ENCODE data around the gene UBL4B.
"Not testable (repeated sequence)": the region's sequence is repeated elsewhere in the genome, so short reads cannot be mapped to it uniquely, and the experiment has no call there.

Gene UBL4B

GRCh38 chr1:110076789-110077500 is 35.3 kb upstream of the UBL4B start:
- Mint-ChIP-seq H3K9me3 (no peaks in the 10 kb centered on the region), H3K36me3 (ENCODE audit: insufficient read depth) (no peaks in the 10 kb centered on the region), H3K4me3 (no peak overlapping the region), H3K4me1 (ENCODE audit: low read depth in 2 of 2) (no peaks in the 10 kb centered on the region), H3K27me3 (peaks cover 34 to 88% of the 10 kb centered on the region in 2 donors), H3K27ac (no peak overlapping the region)
- no peak for ATAC-seq (replicated peaks)
- no peak for DNase-seq

- Mint-ChIP-seq H3K27me3 (peaks cover 45 to 86% of the 10 kb centered on the region in 2 donors), H3K4me1 (ENCODE audit: low read depth in 2 of 2) (peaks cover 10 to 12% of the 10 kb centered on the region in 2 donors)
- DNase-seq; ATAC-seq (replicated peaks); H3K27ac Mint-ChIP-seq; H3K36me3 Mint-ChIP-seq (ENCODE audit: insufficient read depth); H3K4me3 Mint-ChIP-seq; H3K9me3 Mint-ChIP-seq: not testable (repeated sequence)
Observed at GRCh38 chr1:110079995-110080394, 32.2 kb upstream of the UBL4B start.

GRCh38 chr1:110081061-110081460 is 31.2 kb upstream of the UBL4B start:
- Mint-ChIP-seq H3K27me3 (peaks cover 54 to 88% of the 10 kb centered on the region in 2 donors), H3K36me3 (ENCODE audit: insufficient read depth) (no peaks in the 10 kb centered on the region), H3K4me3 (no peak overlapping the region), H3K27ac (no peak overlapping the region), H3K9me3 (no peaks in the 10 kb centered on the region), H3K4me1 (ENCODE audit: low read depth in 2 of 2) (peaks cover 10 to 12% of the 10 kb centered on the region in 2 donors)
- DNase-seq = no peak
- ATAC-seq (replicated peaks) = no peak

DNA sequence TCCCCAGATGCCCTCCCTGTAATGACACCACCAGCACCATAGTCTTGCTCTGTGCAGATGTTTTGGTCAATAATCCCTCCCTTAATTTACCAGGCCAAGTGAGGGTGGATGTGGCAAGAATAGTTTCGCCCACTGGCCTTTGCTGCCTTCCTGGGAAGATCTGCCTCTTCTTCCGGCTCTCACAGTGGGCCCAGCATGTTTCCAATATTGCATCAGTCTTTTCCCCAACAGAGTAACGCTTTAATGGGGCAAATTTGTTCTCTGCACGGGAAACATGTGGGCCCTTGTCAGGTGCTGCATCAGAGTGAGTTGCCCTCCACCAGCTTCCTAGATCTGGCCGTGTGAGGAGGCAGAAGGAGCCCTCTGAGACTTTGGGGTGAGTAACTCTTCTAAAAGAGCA is 29.8 kb upstream of the UBL4B start:
- H3K27ac Mint-ChIP-seq = no peak overlapping the region
- ATAC-seq (replicated peaks) = no peak
- H3K9me3 Mint-ChIP-seq = no peaks in the 10 kb centered on the region
- peak overlapping the region in 1 of 2 donors; percentile 83 for H3K4me3 Mint-ChIP-seq
- peaks cover 10 to 12% of the 10 kb centered on the region in 2 donors for H3K4me1 Mint-ChIP-seq (ENCODE audit: low read depth in 2 of 2)
- no peak for DNase-seq
- no peaks in the 10 kb centered on the region for H3K36me3 Mint-ChIP-seq (ENCODE audit: insufficient read depth)
- H3K27me3 Mint-ChIP-seq = peaks cover 58 to 85% of the 10 kb centered on the region in 2 donors

DNA sequence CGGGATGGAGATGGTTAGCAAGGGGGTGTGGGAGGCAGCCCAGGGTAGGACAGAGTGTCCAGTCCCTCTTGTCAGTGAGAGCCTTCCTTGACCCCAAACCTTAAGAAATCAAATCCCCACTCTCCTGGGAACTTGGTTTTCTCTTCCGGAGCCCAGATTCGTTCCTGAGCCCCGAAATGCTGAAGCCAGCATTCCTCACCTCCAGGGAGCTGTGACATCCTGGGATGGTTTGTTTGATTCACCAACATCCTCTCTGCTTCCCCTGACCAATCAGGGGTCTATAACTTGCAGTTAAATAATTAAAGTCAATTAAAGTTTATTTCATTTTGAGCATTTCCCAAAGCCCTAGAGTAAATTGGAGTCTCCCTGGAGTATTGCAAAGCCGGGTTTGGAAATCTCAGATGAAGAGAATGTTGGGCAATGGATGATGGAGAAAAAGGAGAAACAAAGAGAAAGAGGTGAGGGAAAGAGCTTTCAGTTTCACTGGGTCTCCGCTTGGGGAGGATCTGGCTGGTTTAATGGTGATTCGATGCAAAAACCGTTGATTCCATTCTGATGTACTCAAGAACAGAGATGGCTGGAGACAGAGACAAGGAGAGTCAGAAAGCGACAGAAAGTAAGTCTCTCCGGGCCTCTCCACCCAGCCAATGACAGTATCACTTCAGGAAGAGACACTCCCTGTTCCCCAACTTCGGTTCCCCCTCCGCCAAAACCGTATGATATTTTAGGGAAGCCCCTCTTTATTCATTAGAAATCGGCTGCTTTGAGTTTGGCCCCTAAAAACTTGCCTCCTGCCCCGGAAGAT is 29.0 kb upstream of the UBL4B start:
- no peaks in the 10 kb centered on the region for H3K9me3 Mint-ChIP-seq
- DNase-seq = no peak
- H3K4me3 Mint-ChIP-seq = peak overlapping the region; percentile 83
- ATAC-seq (replicated peaks) = peak; percentile 13
- H3K36me3 Mint-ChIP-seq (ENCODE audit: insufficient read depth) = no peaks in the 10 kb centered on the region
- peaks cover 64 to 90% of the 10 kb centered on the region in 2 donors for H3K27me3 Mint-ChIP-seq
- peak overlapping the region in 1 of 2 donors; percentile 33 for H3K27ac Mint-ChIP-seq
- peaks cover 10 to 15% of the 10 kb centered on the region in 2 donors for H3K4me1 Mint-ChIP-seq (ENCODE audit: low read depth in 2 of 2)

DNA sequence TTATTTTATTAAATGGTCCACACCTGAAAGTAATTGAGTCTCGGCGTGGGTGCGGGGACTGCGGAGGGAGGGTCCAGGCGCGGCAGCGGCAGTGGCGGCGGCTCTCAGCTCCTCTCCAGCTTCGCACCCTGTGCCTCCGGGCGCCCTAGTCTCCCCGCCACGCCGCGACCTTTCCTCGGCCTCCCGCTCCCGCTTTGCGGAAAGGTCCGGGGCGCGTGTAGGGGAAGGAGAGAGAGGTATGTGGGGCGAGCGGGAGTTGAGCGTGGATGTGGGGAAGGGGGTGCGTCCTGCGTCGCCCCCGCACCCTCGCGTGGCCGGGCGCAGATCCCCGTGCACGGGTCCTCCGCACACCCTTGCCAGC is 28.4 kb upstream of the UBL4B start:
- no peaks in the 10 kb centered on the region for H3K36me3 Mint-ChIP-seq (ENCODE audit: insufficient read depth)
- H3K27ac Mint-ChIP-seq = peak overlapping the region in 1 of 2 donors; percentile 33
- H3K27me3 Mint-ChIP-seq = peaks cover 70 to 90% of the 10 kb centered on the region in 2 donors
- H3K4me1 Mint-ChIP-seq (ENCODE audit: low read depth in 2 of 2) = peaks cover 10 to 17% of the 10 kb centered on the region in 2 donors
- no peaks in the 10 kb centered on the region for H3K9me3 Mint-ChIP-seq
- DNase-seq (no peak), ATAC-seq (replicated peaks) (peak; percentile 24)
- H3K4me3 Mint-ChIP-seq = peak overlapping the region; percentile 83

DNA sequence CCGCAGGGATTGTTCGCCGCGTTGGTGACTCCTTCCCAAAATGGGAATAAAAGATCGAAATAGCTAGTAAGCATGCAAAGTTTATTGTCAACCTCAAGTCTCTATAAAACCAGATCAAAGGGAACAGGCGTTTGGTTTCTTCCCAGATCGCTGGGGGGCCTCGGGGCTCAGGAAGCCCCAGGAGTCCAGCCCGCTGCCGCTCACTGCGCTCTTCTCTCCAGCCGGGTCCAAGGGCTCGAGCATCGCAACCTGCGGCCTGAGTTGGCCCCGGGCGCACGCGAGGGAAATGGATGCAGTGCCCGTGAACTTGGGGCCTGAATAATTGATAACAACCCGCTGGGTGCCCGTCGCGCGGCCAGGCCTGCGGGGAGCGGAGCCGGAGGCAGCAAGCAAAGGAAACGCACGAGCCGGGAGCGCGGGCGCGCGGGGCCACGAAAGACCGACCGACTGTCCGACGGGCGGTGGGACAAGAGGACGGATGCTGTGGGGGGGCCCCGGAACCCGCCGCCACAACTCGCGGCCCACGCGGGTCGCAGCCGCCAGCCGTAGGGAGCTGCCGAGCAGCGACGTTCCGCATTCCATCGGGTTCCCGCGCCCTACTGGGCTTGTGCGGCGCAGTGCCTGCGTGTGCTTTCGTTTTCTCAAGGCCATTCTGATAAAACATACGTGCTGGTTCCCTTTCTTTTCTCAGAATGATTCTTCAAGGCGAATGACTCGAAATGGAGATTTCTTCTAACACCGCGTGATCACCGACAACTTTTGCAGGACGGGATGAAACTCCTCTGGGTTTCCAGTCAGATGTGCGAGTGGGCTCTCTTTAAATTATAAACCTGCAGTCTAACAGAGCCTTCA is 27.8 kb upstream of the UBL4B start:
- DNase-seq = peak in 1 of 3 experiments; percentile 17
- H3K9me3 Mint-ChIP-seq = no peaks in the 10 kb centered on the region
- H3K27ac Mint-ChIP-seq = peak overlapping the region in 1 of 2 donors; percentile 33
- no peaks in the 10 kb centered on the region for H3K36me3 Mint-ChIP-seq (ENCODE audit: insufficient read depth)
- peak overlapping the region; percentile 83 for H3K4me3 Mint-ChIP-seq
- H3K27me3 Mint-ChIP-seq = peaks cover 75 to 90% of the 10 kb centered on the region in 2 donors
- ATAC-seq (replicated peaks) = peak; percentile 66
- peaks cover 10 to 17% of the 10 kb centered on the region in 2 donors for H3K4me1 Mint-ChIP-seq (ENCODE audit: low read depth in 2 of 2)

GRCh38 chr1:110085671-110086070 is 26.6 kb upstream of the UBL4B start:
- Mint-ChIP-seq H3K4me3 (no peak overlapping the region), H3K9me3 (no peaks in the 10 kb centered on the region), H3K27ac (no peak overlapping the region), H3K27me3 (peaks cover 70 to 89% of the 10 kb centered on the region in 2 donors), H3K4me1 (ENCODE audit: low read depth in 2 of 2) (peaks cover 10 to 17% of the 10 kb centered on the region in 2 donors), H3K36me3 (ENCODE audit: insufficient read depth) (no peaks in the 10 kb centered on the region)
- ATAC-seq (replicated peaks) = no peak
- no peak for DNase-seq

- no peak overlapping the region for H3K27ac Mint-ChIP-seq
- H3K9me3 Mint-ChIP-seq = no peaks in the 10 kb centered on the region
- DNase-seq (no peak), ATAC-seq (replicated peaks) (no peak)
- H3K27me3 Mint-ChIP-seq = peaks cover 64 to 85% of the 10 kb centered on the region in 2 donors
- peaks cover 10 to 17% of the 10 kb centered on the region in 2 donors for H3K4me1 Mint-ChIP-seq (ENCODE audit: low read depth in 2 of 2)
- H3K36me3 Mint-ChIP-seq (ENCODE audit: insufficient read depth) = no peaks in the 10 kb centered on the region
- H3K4me3 Mint-ChIP-seq = no peak overlapping the region
Observed at GRCh38 chr1:110086961-110087360, 25.3 kb upstream of the UBL4B start.

- ATAC-seq (replicated peaks) (peak; percentile 64), DNase-seq (peak; percentile 36 to 52 (median 37))
- H3K4me3 Mint-ChIP-seq = no peak overlapping the region
- peaks cover 10 to 15% of the 10 kb centered on the region in 2 donors for H3K4me1 Mint-ChIP-seq (ENCODE audit: low read depth in 2 of 2)
- H3K9me3 Mint-ChIP-seq = no peaks in the 10 kb centered on the region
- peaks cover 64 to 86% of the 10 kb centered on the region in 2 donors for H3K27me3 Mint-ChIP-seq
- H3K27ac Mint-ChIP-seq = no peak overlapping the region
- H3K36me3 Mint-ChIP-seq (ENCODE audit: insufficient read depth) = no peaks in the 10 kb centered on the region
Observed at GRCh38 chr1:110087812-110088738, 24.2 kb upstream of the UBL4B start.

DNA sequence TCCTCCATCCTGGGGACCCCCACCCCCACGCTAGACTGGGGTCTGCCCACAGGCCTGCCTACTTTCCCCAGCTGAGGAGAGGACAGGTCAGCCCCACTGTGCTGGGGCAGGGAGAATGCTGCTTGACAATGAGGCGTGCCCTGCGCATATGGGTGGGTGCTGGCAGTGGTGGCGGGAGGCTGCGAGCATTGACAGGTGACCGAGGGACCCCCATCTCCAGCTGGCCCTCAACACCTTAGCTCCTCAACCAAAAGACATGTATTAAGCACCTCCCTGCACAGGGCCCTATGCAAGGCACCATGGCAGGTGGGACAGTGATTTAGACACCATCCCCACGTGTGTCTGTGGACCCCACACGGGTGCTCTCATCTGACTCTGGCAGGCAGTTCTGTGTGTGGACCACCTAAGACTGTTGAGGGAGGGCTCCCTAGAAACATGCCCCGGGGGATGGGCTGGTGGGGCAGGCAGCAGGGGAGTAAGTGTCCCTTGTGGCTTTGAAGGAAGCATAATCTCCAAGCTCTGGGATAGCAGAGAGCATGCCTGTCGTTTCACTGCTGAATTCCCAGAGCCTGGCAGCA is 23.4 kb upstream of the UBL4B start:
- Mint-ChIP-seq H3K9me3 (no peaks in the 10 kb centered on the region), H3K4me1 (ENCODE audit: low read depth in 2 of 2) (peaks cover 3 to 8% of the 10 kb centered on the region in 2 donors), H3K27me3 (peaks cover 57 to 81% of the 10 kb centered on the region in 2 donors), H3K36me3 (ENCODE audit: insufficient read depth) (no peaks in the 10 kb centered on the region), H3K4me3 (no peak overlapping the region), H3K27ac (no peak overlapping the region)
- ATAC-seq (replicated peaks) (no peak), DNase-seq (no peak)

Measured in effector memory CD8-positive, alpha-beta T cell (primary cell).